Neutrophil (primary cell): Measurements from ENCODE around the gene MRPL46.
A peak's percentile ranks its signal among the peaks of the same experiment; 100 is the strongest.

Source experiments
- H3K27ac ChIP-seq: fragments of 200-600 bp; sonication (generic); 2 replicates; pipeline ENCODE4 v1.5.1; 2016; ENCODE audit warnings: mild to moderate bottlenecking, moderate library complexity
- H3K27me3 ChIP-seq: fragments of 200-600 bp; sonication (generic); 2 replicates; pipeline ENCODE4 v1.6.0; 2016; ENCODE audit warnings: mild to moderate bottlenecking
- H3K36me3 ChIP-seq: fragments of 200-600 bp; sonication (generic); 2 replicates; pipeline ENCODE4 v1.5.1; 2017
- H3K4me1 ChIP-seq, 2 experiments: fragments of 200-600 bp in 1 of 2; sonication (generic) in 1 of 2; 1 replicate in 1 of 2; 2 replicates in 1 of 2; pipeline versions ENCODE4 v1.5.1 to v1.6.1; 2013 to 2016; ENCODE audit warnings: low read depth in 1 of 2, low read length in 1 of 2, mild to moderate bottlenecking in 1 of 2, moderate library complexity in 1 of 2; ENCODE audit not compliant: control insufficient read depth in 1 of 2, insufficient read depth in 1 of 2
- H3K4me3 ChIP-seq, 2 experiments: fragments of 200-600 bp in 1 of 2; sonication (generic) in 1 of 2; 1 replicate in 1 of 2; 2 replicates in 1 of 2; pipeline ENCODE4 v1.5.1; 2013 to 2016; ENCODE audit warnings: low read depth in 1 of 2, low read length in 1 of 2, mild to moderate bottlenecking in 1 of 2, moderate library complexity in 1 of 2
- H3K9me3 ChIP-seq: fragments of 200-600 bp; sonication (generic); 2 replicates; pipeline ENCODE4 v1.5.1; 2016
- CTCF ChIP-seq: fragments of 200-600 bp; sonication (generic); IDR thresholded peaks from 2 replicates; pipeline ENCODE4 v1.5.1; 2016; ENCODE audit warnings: antibody characterized with exemption

The MRPL46 gene

GRCh38 chr15:88467073-88467934, at the start of gene MRPL46, which contains the start of gene MRPS11:
MRPL46 (minus strand) TSS chr15:88467388; CDS start chr15:88467377, 11 bp downstream.
MRPS11 (plus strand) TSS chr15:88467708; CDS start chr15:88467718, 10 bp downstream.
- H3K36me3 ChIP-seq, result peaks cover 19% of the 10 kb centered on the region
- H3K9me3 ChIP-seq, result no peaks in the 10 kb centered on the region
- TF ChIP-seq CTCF, result no peak
- peaks cover 17 to 19% of the 10 kb centered on the region in 2 experiments for H3K4me1 ChIP-seq
- no peaks in the 10 kb centered on the region for H3K27me3 ChIP-seq
- peak within 1 kb of the TSS; percentile 82 for H3K27ac ChIP-seq
- peak within 1 kb of the TSS; percentile 68 to 92 for H3K4me3 ChIP-seq

GRCh38 chr15:88513195-88513594, 46.0 kb upstream of the MRPL46 start:
- Histone ChIP-seq H3K4me1 (no peaks in the 10 kb centered on the region), H3K27me3 (no peaks in the 10 kb centered on the region), H3K36me3 (peaks cover 39% of the 10 kb centered on the region), H3K9me3 (no peaks in the 10 kb centered on the region), H3K27ac (no peak overlapping the region), H3K4me3 (no peak overlapping the region)
- no peak for TF ChIP-seq CTCF

GRCh38 chr15:88512601-88513000, 45.4 kb upstream of the MRPL46 start:
- Histone ChIP-seq H3K27me3 (no peaks in the 10 kb centered on the region), H3K36me3 (peaks cover 39% of the 10 kb centered on the region), H3K4me1 (no peaks in the 10 kb centered on the region), H3K9me3 (no peaks in the 10 kb centered on the region), H3K4me3 (no peak overlapping the region), H3K27ac (no peak overlapping the region)
- TF ChIP-seq CTCF, result no peak

GRCh38 chr15:88512078-88512477, 44.9 kb upstream of the MRPL46 start:
- Histone ChIP-seq H3K4me1 (no peaks in the 10 kb centered on the region), H3K27ac (no peak overlapping the region), H3K36me3 (peaks cover 39% of the 10 kb centered on the region), H3K27me3 (no peaks in the 10 kb centered on the region), H3K9me3 (no peaks in the 10 kb centered on the region), H3K4me3 (no peak overlapping the region)
- TF ChIP-seq CTCF, result no peak

- Histone ChIP-seq H3K36me3 (peaks cover 39% of the 10 kb centered on the region), H3K4me1 (no peaks in the 10 kb centered on the region), H3K9me3 (no peaks in the 10 kb centered on the region), H3K27ac (no peak overlapping the region), H3K27me3 (no peaks in the 10 kb centered on the region), H3K4me3 (no peak overlapping the region)
- TF ChIP-seq CTCF, result no peak
Measured at GRCh38 chr15:88511161-88511560, 44.0 kb upstream of the MRPL46 start.
